Measurements from ENCODE around the gene METTL8. TPM values are rescaled to one million over a fixed set of nuclear protein-coding genes. Genes with fewer than 3 reads are reported as not detected.

METTL8 gene
- total and polyA plus RNA-seq, 8 donors = 3.6 to 42.9 (median 7.0) TPM

GRCh38 chr2:171323971-171324528, 109.7 kb downstream of the METTL8 start:
- Histone ChIP-seq H3K36me3 (peaks cover 0 to 11% (median 8%) of the 10 kb centered on the region in 4 donors), H3K4me3 (no peak overlapping the region), H3K9me3 (no peaks in the 10 kb centered on the region), H3K27me3 (no peaks in the 10 kb centered on the region), H3K27ac (no peak overlapping the region), H3K4me1 (peaks cover 0 to 19% (median 2%) of the 10 kb centered on the region in 4 donors)
- WGBS, 5 donors = 80 to 90% (median 86%) methylated on average over 5 of the region's 5 CpGs
- no peak for DNase-seq
- TF ChIP-seq POLR2AphosphoS5 (IDR thresholded peaks at IDR 0.05) = no peak
- no peak for TF ChIP-seq EP300 (IDR thresholded peaks at IDR 0.05)
- TF ChIP-seq CTCF (IDR thresholded peaks at IDR 0.05) = no peak
- TF ChIP-seq POLR2A (IDR thresholded peaks at IDR 0.05) = no peak
- intact Hi-C loops (cut with DNase I; ENCODE audit: low total_unique reads) = no loop called here

DNA sequence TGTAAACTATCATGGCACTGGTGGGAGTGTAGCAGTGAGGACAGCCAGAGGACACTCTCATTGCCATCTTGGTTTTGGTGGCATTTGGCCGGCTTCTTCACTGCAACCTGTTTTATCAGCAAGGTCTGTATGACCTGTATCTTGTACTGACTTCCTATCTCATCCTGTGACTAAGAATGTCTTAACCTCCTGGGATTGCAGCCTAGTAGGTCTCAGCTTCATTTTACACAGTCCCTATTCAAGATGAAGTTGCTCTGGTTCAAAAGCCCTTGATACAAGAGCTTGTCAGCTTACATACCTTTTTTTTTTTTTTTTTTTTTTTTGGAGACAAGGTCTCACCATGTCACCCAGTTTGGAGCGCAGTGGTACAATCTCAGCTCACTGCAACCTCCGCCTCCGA, 110.9 kb downstream of the METTL8 start:
- no peak overlapping the region for H3K4me3 ChIP-seq
- H3K4me1 ChIP-seq = peaks cover 0 to 30% (median 6%) of the 10 kb centered on the region in 4 donors
- no peak for TF ChIP-seq CTCF (IDR thresholded peaks at IDR 0.05)
- TF ChIP-seq POLR2AphosphoS5 (IDR thresholded peaks at IDR 0.05) = no peak
- no peak for TF ChIP-seq EP300 (IDR thresholded peaks at IDR 0.05)
- no peak for TF ChIP-seq POLR2A (IDR thresholded peaks at IDR 0.05)
- DNase-seq = no peak
- intact Hi-C loops (cut with DNase I; ENCODE audit: low total_unique reads) = no loop called here
- no peaks in the 10 kb centered on the region for H3K9me3 ChIP-seq
- peaks cover 0 to 11% (median 8%) of the 10 kb centered on the region in 4 donors for H3K36me3 ChIP-seq
- 93 to 99% (median 96%) methylated on average over 4 of the region's 4 CpGs for WGBS, 5 donors
- no peaks in the 10 kb centered on the region for H3K27me3 ChIP-seq
- peak overlapping the region in 1 of 5 donors; percentile 6 for H3K27ac ChIP-seq

DNA sequence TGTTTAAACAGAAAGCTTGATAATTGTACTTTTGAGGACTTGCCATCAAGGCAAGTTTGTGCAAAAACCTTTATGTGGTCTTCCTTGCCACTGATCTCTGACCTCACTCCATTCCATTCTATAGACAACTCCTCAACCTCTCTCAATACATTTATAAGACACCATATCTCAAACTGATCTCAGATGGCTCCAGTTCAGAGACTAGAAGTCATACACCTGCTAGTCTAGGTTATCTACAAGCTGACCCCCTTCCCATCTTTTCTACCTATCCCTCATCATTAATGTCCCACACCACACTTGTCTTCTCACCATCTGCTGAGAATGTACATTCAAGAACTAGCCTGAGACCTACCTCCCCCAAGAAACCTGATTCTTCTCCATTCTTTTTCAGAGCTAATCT, 113.1 kb downstream of the METTL8 start:
- H3K4me1 ChIP-seq = peaks cover 0 to 38% (median 6%) of the 10 kb centered on the region in 4 donors
- peaks cover 0 to 11% (median 8%) of the 10 kb centered on the region in 4 donors for H3K36me3 ChIP-seq
- H3K27me3 ChIP-seq = no peaks in the 10 kb centered on the region
- no peaks in the 10 kb centered on the region for H3K9me3 ChIP-seq
- no peak for DNase-seq
- intact Hi-C loops (cut with DNase I; ENCODE audit: low total_unique reads) = no loop called here
- H3K27ac ChIP-seq = peak overlapping the region in 1 of 5 donors; percentile 51
- no peak overlapping the region for H3K4me3 ChIP-seq
- TF ChIP-seq CTCF (IDR thresholded peaks at IDR 0.05) (no peak), EP300 (IDR thresholded peaks at IDR 0.05) (no peak)

DNA sequence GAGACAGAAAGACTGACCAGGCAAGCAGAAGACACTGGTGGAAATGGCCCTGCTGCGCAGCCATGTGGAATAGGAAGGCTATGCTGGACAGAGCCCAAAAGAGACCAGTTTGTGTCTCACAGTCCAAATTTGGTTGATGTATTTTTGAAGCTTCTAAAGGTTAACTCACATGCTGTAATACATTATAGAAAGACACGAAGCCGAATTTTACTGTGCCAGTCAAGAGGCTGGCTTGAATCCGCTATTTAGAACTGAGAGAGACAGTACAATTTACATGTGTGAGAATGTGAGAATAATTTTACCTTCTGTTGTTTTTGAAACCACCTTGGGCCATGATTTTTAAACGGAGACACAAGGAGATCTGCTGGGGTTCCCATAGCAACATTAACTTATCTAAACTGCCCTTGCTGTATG, 113.6 kb downstream of the METTL8 start:
- Histone ChIP-seq H3K27ac (peak overlapping the region in 2 of 5 donors; percentile 23 to 51), H3K4me3 (no peak overlapping the region), H3K9me3 (no peaks in the 10 kb centered on the region), H3K4me1 (peaks cover 0 to 38% (median 6%) of the 10 kb centered on the region in 4 donors), H3K27me3 (no peaks in the 10 kb centered on the region), H3K36me3 (peaks cover 0 to 11% (median 8%) of the 10 kb centered on the region in 4 donors)
- 71 to 83% (median 76%) methylated on average over 5 of the region's 5 CpGs for WGBS, 5 donors
- DNase-seq = no peak
- TF ChIP-seq POLR2AphosphoS5 (IDR thresholded peaks at IDR 0.05) (no peak), EP300 (IDR thresholded peaks at IDR 0.05) (no peak), CTCF (IDR thresholded peaks at IDR 0.05) (no peak), POLR2A (IDR thresholded peaks at IDR 0.05) (no peak)
- intact Hi-C loops (cut with DNase I; ENCODE audit: low total_unique reads) = no loop called here
